Astrocyte of the spinal cord (primary cell): ENCODE data around the gene OGT.
"Not testable (repeated sequence)": the region's sequence is repeated elsewhere in the genome, so short reads cannot be mapped to it uniquely, and the experiment has no call there.

Experiments
- DNase-seq: peaks from one replicate; pipeline ENCODE4 v3.0.0; 2011; ENCODE audit warnings: low read depth, low spot score
- H3K4me3 ChIP-seq: 2 replicates; pipeline ENCODE4 v1.5.1; 2011; ENCODE audit warnings: low read depth, mild to moderate bottlenecking, low read length, moderate library complexity
- in situ Hi-C: cut with HindIII; loops from 2 replicates; pipeline ENCODE4 v1.10.0; 2017; ENCODE audit warnings: low sequenced_read_pairs
- TF ChIP-seq, protein P1 (sequence below): IDR thresholded peaks from 2 replicates; pipeline ENCODE4 v1.5.1; 2012; ENCODE audit warnings: low read depth, mild to moderate bottlenecking, low read length, inconsistent platforms

Gene OGT

DNA sequence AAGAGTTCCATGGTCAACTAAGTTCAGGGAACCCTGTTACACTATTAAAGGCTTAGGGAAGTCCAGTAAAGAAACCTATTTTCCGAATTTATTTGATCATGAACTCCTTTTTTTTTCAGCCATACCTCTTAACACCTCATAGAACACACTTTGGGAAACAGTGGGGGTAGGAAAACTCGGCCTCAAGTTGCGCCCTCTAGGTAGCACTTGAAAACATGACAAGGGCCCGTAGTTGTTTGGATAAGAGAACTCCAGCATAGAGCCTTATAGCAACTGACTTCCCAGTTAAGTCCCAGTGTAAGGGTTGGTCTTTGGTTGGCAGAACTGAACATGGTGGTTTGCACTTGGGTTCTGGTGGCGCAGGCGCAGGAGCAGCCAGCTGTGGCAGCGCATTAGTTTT is 14.4 kb downstream of the OGT start:
- in situ Hi-C loops, result no loop called here
- TF ChIP-seq, protein P1, sequence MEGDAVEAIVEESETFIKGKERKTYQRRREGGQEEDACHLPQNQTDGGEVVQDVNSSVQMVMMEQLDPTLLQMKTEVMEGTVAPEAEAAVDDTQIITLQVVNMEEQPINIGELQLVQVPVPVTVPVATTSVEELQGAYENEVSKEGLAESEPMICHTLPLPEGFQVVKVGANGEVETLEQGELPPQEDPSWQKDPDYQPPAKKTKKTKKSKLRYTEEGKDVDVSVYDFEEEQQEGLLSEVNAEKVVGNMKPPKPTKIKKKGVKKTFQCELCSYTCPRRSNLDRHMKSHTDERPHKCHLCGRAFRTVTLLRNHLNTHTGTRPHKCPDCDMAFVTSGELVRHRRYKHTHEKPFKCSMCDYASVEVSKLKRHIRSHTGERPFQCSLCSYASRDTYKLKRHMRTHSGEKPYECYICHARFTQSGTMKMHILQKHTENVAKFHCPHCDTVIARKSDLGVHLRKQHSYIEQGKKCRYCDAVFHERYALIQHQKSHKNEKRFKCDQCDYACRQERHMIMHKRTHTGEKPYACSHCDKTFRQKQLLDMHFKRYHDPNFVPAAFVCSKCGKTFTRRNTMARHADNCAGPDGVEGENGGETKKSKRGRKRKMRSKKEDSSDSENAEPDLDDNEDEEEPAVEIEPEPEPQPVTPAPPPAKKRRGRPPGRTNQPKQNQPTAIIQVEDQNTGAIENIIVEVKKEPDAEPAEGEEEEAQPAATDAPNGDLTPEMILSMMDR, result no peak
- DNase-seq, result no peak
- no peak overlapping the region for H3K4me3 ChIP-seq

DNA sequence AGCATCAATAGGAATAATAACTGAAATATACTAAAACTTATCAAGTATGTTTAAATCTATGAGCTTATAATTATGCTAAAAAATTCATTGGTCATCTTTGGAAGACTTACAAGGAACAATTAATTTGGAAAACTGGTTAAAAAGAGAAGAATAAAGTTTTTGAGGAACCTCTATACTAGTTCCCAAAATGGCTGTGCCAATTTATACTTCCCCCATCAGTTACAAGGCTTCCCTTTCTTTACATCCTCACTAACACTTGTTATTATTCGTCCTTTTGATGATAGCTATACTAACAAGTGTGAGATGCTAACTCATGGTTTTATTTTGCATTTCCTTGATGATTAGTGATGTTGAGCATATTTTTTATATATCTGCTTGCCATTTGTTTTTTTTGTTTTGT is 17.1 kb downstream of the OGT start:
- in situ Hi-C loops, result no loop called here
- TF ChIP-seq, protein P1, result no peak
- H3K4me3 ChIP-seq, result no peak overlapping the region
- DNase-seq, result no peak

DNA sequence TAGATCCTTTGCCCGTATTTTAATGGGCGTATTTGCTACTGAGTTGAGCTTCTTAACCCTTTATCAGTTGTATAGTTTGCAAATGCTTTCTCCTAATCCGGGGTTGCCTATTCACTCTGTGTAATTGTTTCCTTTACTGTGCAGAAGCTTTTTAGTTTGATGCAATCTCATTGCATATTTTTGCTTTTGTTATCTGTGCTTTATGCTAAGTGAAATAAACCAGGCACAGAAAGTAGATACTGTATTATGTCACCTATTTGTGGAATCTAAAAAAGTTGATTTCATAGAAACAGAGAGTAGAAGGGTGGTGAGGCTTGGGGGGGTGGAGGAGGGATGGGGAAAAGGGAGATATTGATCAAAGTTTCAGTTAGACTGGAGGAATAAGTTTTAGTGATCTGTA is 17.7 kb downstream of the OGT start:
- in situ Hi-C loops, result no loop called here
- H3K4me3 ChIP-seq, result no peak overlapping the region
- DNase-seq, result no peak
- TF ChIP-seq, protein P1, result no peak

DNA sequence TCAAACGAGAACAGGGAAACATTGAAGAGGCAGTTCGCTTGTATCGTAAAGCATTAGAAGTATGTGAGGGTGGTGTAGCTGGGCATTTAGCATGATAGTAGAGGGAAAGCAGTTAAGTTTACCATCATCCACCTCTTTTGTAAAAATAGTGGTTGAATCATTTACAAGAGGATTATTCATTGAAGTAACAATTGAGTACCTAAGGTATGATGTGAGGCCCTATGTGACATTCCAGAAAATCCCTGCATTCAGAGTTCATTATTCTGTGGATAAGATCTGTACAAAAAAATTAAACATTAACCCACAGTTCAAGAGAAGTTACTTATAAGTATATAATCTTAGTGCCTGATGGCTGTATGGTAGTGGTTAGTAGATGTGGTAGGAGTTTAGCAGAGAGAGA is 23.1 kb downstream of the OGT start:
- H3K4me3 ChIP-seq, result no peak overlapping the region
- in situ Hi-C loops, result no loop called here
- DNase-seq, result no peak
- TF ChIP-seq, protein P1, result no peak

DNA sequence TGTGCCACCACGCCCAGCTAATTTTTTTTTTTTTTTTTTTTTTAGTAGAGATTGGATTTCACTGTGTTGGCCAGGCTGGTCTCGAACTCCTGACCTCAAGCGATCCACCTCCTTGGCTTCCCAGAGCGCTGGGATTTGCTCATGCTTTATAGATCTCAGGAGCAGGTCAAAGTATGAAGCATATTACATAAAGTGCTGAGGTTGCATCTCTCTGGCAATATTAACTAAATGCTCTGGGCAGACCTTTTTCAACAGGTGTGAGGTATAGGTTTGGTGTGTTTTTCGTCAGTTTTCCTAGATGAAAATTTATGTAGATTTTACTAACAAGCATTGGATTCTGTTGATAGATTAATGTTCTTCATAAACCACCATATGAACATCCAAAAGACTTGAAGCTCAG is 26.0 kb downstream of the OGT start:
- no peak overlapping the region for H3K4me3 ChIP-seq
- in situ Hi-C loops, result no loop called here
- DNase-seq, result no peak
- TF ChIP-seq, protein P1, result no peak

DNA sequence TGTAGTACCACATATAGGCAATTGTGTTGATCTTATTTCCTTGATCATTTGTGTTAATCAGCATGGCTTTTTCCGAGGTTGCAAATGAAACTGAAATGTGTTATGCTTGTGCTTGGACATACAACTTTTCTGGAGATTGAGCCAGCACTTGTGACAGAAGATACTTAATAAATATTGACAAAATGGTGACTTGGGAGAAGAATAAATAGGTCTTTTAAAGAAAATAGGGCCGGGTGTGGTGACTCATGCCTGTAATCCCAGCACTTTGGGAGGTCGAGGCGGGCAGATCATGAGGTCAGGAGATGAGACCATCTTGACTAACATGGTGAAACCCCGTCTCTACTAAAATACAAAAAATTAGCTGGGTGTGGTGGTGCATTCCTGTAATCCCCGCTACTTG is 26.9 kb downstream of the OGT start:
- DNase-seq, H3K4me3 ChIP-seq, in situ Hi-C loops: not testable (repeated sequence)

DNA sequence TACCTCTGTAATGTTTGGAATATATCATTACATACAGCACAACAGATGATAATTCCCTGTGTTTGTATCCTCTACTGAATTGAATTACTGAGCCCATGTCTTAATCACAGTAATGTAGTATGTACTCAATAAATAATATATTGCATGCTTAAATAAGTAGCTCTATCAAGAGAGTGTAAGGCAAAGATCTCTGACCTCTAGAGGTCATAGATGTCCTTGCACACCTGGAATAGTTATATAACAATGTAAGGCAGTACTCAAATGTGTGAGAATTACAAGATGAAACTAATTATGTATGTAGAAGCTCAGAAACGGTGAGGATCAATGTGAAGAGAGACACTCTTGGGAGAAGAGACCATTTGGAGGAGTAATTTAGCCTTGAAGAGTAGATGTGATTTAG is 31.0 kb downstream of the OGT start:
- H3K4me3 ChIP-seq, result no peak overlapping the region
- DNase-seq, result no peak
- TF ChIP-seq, protein P1, result no peak
- in situ Hi-C loops, result no loop called here
